Fibroblast of lung (primary cell): Measurements from ENCODE around the gene PRRG2.

Source experiments
- CTCF ChIP-seq, 2 donors: IDR thresholded peaks in 1 of 2; conservative IDR thresholded peaks in 1 of 2; 1 replicate in 1 of 2; 2 replicates in 1 of 2; pipeline ENCODE4 v1.5.1; 2011 to 2012; ENCODE audit warnings: low read length in 2 of 2, control low read depth in 1 of 2, inconsistent platforms in 1 of 2, low read depth in 1 of 2, mild to moderate bottlenecking in 1 of 2
- EZH2 ChIP-seq: IDR thresholded peaks from 2 replicates; pipeline ENCODE4 v1.5.1; 2012; ENCODE audit warnings: low read length, control low read depth, mild to moderate bottlenecking; ENCODE audit errors: missing control alignments

DNA sequence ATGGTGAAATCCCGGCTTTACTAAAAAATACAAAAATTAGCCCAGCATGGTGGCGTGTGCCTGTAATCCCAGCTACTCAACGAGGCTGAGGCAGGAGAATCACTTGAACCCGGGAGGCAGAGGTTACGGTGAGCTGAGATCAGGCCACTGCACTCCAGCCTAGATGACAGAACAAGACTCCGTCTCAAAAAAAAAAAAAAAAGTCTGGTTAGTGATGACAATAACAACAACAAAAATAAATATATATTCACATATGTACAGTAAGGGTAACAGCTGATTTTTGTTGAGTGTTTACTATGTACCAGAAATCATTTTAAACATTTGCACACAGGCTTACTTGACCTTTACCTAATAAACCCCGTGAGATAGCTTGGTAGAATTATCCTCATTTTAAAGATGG is 35.8 kb downstream of the PRRG2 start:
- TF ChIP-seq EZH2 (no peak), CTCF (conservative IDR thresholded peaks at IDR 0.05 in 1 of 2, IDR thresholded peaks at IDR 0.05 in 1 of 2; ENCODE audit: low read depth in 1 of 2, low read length in 2 of 2) (no peak)
